ENCODE measurements around the gene PPA1.
A peak's percentile ranks its signal among the peaks of the same experiment; 100 is the strongest.

The PPA1 gene

GRCh38 chr10:70222340-70222794 is 10.9 kb downstream of the PPA1 start:
- peaks cover 6% of the 10 kb centered on the region for H3K36me3 ChIP-seq (ENCODE audit: insufficient read depth)
- H3K4me2 ChIP-seq, result no peak overlapping the region
- no peak for TF ChIP-seq CTCF (conservative IDR thresholded peaks at IDR 0.05; ENCODE audit: low read depth, low read length)
- H3K27ac ChIP-seq, result no peak overlapping the region
- no peak overlapping the region for H2AFZ ChIP-seq (ENCODE audit: low read depth)
- peaks cover 14% of the 10 kb centered on the region for H4K20me1 ChIP-seq (ENCODE audit: insufficient read depth)
- no peak overlapping the region for H3K4me3 ChIP-seq (IDR thresholded peaks at IDR 0.05; ENCODE audit: insufficient read depth, low read depth, low read length)
- no peaks in the 10 kb centered on the region for H3K27me3 ChIP-seq (ENCODE audit: insufficient read depth, low read depth)
- peaks cover 77% of the 10 kb centered on the region for H3K79me2 ChIP-seq (ENCODE audit: insufficient read depth, low read depth)
- H3K4me1 ChIP-seq (ENCODE audit: low read depth, poor library complexity, severe bottlenecking), result peaks cover 60% of the 10 kb centered on the region
- H3K9ac ChIP-seq, result no peak overlapping the region

GRCh38 chr10:70221030-70221429 is 12.2 kb downstream of the PPA1 start:
- peaks cover 66% of the 10 kb centered on the region for H3K79me2 ChIP-seq (ENCODE audit: insufficient read depth, low read depth)

GRCh38 chr10:70212879-70213278 is 20.4 kb downstream of the PPA1 start:
- Histone ChIP-seq H3K4me3 (IDR thresholded peaks at IDR 0.05; ENCODE audit: insufficient read depth, low read depth, low read length) (no peak overlapping the region), H3K27me3 (ENCODE audit: insufficient read depth, low read depth) (no peaks in the 10 kb centered on the region), H3K79me2 (ENCODE audit: insufficient read depth, low read depth) (peaks cover 7% of the 10 kb centered on the region; the same call in 1 of the 2 replicates), H3K27ac (no peak overlapping the region), H3K4me1 (ENCODE audit: low read depth, poor library complexity, severe bottlenecking) (no peaks in the 10 kb centered on the region), H3K4me2 (no peak overlapping the region), H2AFZ (ENCODE audit: low read depth) (no peak overlapping the region), H3K36me3 (ENCODE audit: insufficient read depth) (peaks cover 19% of the 10 kb centered on the region), H4K20me1 (ENCODE audit: insufficient read depth) (peaks cover 3% of the 10 kb centered on the region; the same call in 1 of the 2 replicates), H3K9ac (no peak overlapping the region)
- no peak for TF ChIP-seq CTCF (conservative IDR thresholded peaks at IDR 0.05; ENCODE audit: low read depth, low read length)

More at GRCh38 chr10:70221030-70221429, 12.2 kb downstream of the PPA1 start:
- peaks cover 8% of the 10 kb centered on the region for H3K36me3 ChIP-seq (ENCODE audit: insufficient read depth)
- no peak overlapping the region for H2AFZ ChIP-seq (ENCODE audit: low read depth)
- peaks cover 13% of the 10 kb centered on the region for H4K20me1 ChIP-seq (ENCODE audit: insufficient read depth)
- H3K27ac ChIP-seq, result no peak overlapping the region; the same call in 1 of the 2 replicates
- H3K4me2 ChIP-seq, result peak overlapping the region; percentile 49
- no peak overlapping the region for H3K4me3 ChIP-seq (IDR thresholded peaks at IDR 0.05; ENCODE audit: insufficient read depth, low read depth, low read length)
- H3K27me3 ChIP-seq (ENCODE audit: insufficient read depth, low read depth), result no peaks in the 10 kb centered on the region
- no peak for TF ChIP-seq CTCF (conservative IDR thresholded peaks at IDR 0.05; ENCODE audit: low read depth, low read length)
- no peak overlapping the region for H3K9ac ChIP-seq
- H3K4me1 ChIP-seq (ENCODE audit: low read depth, poor library complexity, severe bottlenecking), result peaks cover 47% of the 10 kb centered on the region

- no peak overlapping the region for H3K4me3 ChIP-seq (IDR thresholded peaks at IDR 0.05; ENCODE audit: insufficient read depth, low read depth, low read length)
- H3K36me3 ChIP-seq (ENCODE audit: insufficient read depth), result peaks cover 14% of the 10 kb centered on the region; the same call in 1 of the 2 replicates
These were observed 21.0 kb downstream of the PPA1 start for GRCh38 chr10:70212277-70212676.

More at GRCh38 chr10:70212277-70212676, 21.0 kb downstream of the PPA1 start:
- H3K4me2 ChIP-seq, result no peak overlapping the region
- H4K20me1 ChIP-seq (ENCODE audit: insufficient read depth), result peaks cover 3% of the 10 kb centered on the region; the same call in 1 of the 2 replicates
- no peak for TF ChIP-seq CTCF (conservative IDR thresholded peaks at IDR 0.05; ENCODE audit: low read depth, low read length)
- H2AFZ ChIP-seq (ENCODE audit: low read depth), result no peak overlapping the region
- no peak overlapping the region for H3K9ac ChIP-seq
- H3K4me1 ChIP-seq (ENCODE audit: low read depth, poor library complexity, severe bottlenecking), result no peaks in the 10 kb centered on the region
- H3K27me3 ChIP-seq (ENCODE audit: insufficient read depth, low read depth), result no peaks in the 10 kb centered on the region
- H3K79me2 ChIP-seq (ENCODE audit: insufficient read depth, low read depth), result peaks cover under 1% of the 10 kb centered on the region; the same call in 1 of the 2 replicates
- no peak overlapping the region for H3K27ac ChIP-seq

Measured in KMS-11 (cell line).